Measurements from ENCODE around the gene DTX3.

Gene DTX3

DNA sequence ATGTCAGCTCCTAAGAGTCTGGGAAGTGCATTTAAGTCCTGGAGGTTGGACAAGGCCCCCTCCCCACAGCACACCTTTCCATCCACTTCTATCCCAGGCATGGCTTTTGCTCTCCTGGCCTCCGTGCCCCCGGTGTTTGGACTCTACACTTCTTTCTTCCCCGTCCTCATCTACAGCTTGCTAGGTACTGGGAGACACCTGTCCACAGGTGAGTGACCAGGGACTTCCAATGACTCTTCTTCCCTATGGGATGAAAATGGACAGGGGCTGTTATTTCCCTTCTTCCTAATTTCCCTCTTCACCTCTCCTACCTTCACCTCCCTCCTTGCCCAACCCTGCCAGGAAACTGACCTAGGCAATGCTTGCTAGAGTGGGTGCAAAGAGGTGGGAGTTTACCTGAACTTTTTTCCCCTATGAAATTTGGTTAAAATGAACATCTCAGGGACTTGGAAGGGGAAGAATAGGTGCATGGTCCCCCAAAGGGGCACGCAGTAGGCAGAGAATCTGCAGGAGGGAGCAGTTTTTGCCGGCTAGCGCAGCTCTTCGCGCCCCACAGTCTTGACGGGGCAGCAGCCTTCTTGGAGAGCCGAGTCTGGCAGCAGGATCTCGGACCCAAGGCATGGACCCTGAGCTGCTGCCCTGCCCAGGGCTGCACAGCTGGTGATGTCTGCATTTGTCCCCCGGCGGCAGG is 15.8 kb downstream of the DTX3 start:
- no peak for DNase-seq (ENCODE audit: low read depth, low spot score)

DNA sequence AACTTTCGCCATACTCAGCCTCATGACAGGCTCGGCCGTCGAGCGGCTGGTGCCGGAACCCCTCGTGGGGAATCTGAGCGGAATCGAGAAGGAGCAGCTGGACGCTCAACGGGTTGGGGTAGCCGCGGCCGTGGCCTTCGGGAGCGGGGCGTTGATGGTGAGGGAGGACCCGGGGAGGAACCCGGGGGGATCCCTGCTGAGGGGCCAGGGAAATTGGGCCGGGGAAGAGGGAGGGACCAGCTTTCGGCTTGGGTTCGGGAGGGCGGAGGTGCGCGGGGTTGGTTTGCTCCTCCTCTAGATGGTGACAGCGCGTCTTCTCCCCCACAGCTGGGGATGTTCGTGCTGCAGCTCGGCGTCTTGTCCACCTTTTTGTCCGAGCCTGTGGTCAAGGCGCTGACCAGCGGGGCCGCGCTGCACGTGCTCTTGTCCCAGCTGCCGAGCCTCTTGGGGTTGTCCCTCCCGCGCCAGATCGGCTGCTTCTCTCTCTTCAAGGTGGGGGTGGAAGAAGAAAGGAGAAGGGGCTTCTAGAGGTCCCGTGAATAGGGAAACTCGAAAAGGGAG is 16.4 kb downstream of the DTX3 start:
- DNase-seq (ENCODE audit: low read depth, low spot score): no peak

DNA sequence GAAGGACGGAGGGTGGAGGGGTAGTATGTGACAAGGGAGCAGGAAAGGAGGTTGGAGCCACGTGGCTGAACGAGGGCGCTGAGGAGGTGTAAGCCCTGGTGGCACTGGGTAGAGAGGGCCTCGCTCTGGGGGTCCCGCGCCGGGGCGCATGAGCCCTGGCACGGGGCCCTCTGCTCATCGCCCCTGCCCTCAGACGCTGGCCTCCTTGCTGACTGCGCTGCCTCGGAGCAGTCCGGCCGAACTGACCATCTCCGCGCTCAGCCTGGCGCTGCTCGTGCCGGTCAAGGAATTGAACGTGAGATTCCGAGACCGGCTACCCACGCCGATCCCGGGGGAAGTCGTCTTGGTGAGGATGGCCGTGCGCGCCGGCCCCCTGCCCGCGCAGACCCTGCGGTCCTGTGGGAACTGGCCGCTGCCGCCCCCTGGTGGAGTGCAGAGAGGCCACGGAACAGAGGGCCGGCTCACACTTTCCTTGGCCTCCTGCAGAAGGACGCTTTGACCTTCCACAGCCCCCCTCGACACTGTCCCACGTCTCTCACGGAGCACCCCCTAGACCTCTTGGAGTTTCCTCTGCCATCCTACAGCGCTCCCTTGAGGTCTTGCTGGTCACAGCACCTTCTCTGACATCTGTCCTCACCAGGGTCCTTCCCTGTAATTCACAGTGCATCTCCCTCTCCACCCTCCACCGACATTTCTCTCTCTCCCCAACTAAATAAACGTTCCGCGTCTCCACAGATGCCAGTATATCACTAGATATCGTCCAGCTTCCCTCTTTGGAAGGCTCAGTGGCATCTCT is 17.1 kb downstream of the DTX3 start:
- no peak for DNase-seq (ENCODE audit: low read depth, low spot score)

- no peak for DNase-seq (ENCODE audit: low read depth, low spot score)
These were observed 17.9 kb downstream of the DTX3 start for GRCh38 chr12:57622293-57623245.

- DNase-seq (ENCODE audit: low read depth, low spot score): no peak
These were observed 18.8 kb downstream of the DTX3 start for GRCh38 chr12:57623385-57623784.

DNA sequence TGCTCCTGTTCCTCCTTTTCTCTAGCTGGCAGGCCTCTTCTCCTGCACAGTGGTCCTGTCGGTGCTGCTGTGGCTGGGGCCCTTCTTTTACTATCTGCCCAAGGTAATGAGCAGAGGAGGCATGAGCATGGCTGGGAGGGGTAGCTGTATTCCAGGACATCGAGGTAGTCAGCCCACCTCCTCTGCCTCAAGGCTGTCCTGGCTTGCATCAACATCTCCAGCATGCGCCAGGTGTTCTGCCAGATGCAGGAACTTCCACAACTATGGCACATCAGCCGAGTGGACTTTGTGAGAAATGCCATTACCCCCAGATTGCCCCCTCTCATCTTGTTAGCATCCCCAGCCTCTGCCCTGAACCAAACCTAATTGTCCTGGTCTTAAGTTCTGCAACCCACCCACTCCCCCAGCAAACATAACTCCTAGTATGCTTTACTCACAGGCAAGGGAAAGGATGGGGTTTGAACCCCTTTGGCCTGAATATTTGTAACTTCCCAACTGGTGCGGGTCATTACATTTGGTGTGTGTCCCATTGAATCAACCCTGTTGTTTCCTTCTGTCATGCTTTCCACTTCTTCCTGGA is 19.3 kb downstream of the DTX3 start:
- DNase-seq (ENCODE audit: low read depth, low spot score): no peak

DNA sequence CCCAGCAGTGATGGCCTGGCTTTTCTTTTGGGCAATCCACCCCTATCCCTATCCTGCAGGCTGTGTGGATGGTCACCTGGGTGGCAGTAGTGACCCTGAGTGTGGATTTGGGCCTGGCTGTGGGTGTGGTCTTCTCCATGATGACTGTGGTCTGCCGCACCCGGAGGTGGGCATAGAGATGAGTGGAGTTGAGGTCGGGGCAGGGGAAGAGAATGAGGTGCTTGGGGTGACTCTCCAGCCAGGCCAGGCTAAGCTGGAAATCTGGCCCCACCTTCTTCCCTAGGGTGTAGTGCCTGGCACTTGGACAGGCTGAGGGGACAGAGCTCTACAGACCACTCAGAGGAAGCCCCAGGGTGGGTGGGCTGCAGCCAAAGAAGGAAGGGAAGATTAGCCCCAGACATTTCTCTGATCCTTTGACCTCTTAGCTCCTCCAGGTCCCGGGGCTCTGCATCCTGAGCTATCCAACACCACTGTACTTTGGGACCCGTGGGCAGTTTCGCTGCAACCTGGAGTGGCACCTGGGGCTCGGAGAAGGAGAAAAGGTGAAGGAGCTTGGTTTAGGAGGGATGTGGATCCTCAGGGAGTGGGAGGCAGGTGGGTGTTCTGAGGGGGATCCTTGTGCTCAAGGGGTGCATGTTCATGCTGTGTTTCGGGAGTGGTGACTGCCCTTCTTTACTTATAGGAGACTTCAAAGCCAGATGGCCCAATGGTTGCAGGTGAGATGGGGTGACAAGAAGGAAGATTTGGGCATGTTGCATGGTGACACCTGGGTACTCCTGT is 20.0 kb downstream of the DTX3 start:
- no peak for DNase-seq (ENCODE audit: low read depth, low spot score)

GRCh38 chr12:57625261-57626032 is 20.8 kb downstream of the DTX3 start:
- DNase-seq (ENCODE audit: low read depth, low spot score): no peak

DNA sequence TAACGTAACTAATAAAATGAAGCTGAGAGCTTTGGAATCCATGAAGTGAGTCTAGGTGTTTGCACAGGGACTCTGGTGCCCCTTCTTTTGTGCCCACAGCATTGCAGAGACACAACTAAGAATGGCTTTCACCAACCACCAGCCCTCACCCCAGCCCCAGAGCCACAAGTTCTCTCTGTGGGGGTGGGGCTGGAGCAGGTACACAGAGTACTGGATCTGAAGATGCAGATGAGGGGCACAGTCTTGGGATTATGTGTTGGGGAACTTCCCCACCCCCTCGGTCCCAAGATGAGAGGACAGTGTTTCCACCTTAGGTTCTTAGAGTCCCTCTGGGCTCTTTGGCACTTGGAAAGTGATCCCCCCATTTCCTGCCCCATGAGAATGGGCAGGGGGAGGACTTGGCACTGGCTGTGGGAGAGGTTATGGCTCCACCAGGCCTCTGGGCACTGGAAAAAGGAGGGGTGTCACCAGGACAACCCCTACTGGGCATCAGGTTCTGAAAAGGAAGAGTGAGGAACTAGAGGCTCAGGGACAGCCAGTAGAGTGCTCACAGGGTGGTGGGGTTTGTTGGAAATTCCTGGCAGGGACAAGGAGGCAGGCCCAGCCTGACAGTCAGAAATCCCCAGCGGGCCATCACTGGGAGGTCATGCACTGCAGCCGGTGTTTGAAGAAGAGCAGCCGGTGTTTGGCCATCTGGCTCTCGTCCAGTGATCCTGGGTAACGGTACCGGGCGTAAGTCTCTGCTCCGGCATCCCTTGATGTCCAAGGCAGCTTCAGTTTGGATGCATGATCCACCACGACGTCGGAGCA is 21.7 kb downstream of the DTX3 start:
- no peak for DNase-seq (ENCODE audit: low read depth, low spot score)

DNA sequence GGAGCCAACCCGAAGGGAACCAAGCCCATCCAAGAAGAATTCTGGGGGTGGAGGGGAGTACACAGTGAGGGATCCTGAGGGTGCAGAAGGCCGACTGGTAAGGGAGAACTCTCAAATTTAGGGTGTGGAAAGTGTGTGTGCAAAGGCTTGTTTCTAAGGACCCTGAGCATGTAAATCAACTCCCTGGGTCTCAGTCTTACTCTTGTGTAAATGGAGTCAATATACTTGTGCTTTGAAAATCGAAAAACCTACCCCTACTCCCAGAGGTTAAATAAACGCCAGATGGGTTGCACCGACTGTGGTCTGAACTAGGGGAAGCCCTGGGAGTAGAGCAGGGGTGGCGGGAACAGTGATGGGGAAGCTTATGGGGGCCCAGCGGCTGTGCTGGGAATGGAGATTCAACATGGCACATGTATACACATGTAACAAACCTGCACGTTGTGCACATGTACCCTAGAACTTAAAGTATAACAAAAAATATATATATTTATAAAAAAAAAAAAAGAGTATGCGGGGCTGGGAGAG is 22.4 kb downstream of the DTX3 start:
- DNase-seq (ENCODE audit: low read depth, low spot score): no peak

DNA sequence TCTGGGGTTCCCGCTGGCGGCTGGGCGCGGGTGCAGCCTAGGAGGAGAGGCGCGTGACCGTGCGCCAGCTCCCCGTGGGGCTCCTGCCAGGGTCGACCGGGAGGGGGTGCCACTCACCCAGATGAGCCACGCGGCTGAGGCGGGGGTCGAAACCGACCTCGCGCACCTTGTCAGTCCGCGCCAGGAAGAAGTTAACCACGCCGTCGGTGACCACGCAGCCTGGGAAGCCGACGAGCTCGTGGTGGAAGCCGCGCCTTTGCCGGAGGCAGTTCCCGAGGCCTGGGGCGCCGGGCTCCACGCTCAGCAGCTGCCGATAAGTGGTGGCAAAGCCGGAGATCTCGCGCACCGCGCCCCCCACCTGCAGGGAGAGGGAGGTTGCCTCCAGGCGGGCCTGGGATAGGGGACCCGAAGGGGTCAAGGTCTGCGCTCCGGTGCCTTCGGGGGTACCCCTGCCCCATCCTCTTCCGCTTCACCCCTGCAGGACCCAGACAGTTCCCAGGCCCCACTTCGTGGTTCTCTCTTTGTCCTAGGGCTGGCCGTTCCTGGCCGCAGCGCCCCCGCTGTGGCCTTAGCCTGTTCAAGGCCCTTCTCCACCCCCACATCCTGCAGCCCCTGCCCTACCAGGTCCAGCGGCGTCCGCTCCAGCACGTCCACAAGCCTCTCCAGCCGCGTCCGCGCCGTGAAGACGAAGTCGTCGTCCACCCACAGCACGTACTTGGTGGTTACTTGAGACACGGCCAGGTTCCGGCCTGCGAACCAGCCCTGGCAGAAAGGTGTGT is 23.1 kb downstream of the DTX3 start:
- no peak for DNase-seq (ENCODE audit: low read depth, low spot score)

- DNase-seq (ENCODE audit: low read depth, low spot score): no peak
These were observed 23.9 kb downstream of the DTX3 start for GRCh38 chr12:57628280-57629191.

- no peak for DNase-seq (ENCODE audit: low read depth, low spot score)
These were observed 25.4 kb downstream of the DTX3 start for GRCh38 chr12:57629897-57630471.

DNA sequence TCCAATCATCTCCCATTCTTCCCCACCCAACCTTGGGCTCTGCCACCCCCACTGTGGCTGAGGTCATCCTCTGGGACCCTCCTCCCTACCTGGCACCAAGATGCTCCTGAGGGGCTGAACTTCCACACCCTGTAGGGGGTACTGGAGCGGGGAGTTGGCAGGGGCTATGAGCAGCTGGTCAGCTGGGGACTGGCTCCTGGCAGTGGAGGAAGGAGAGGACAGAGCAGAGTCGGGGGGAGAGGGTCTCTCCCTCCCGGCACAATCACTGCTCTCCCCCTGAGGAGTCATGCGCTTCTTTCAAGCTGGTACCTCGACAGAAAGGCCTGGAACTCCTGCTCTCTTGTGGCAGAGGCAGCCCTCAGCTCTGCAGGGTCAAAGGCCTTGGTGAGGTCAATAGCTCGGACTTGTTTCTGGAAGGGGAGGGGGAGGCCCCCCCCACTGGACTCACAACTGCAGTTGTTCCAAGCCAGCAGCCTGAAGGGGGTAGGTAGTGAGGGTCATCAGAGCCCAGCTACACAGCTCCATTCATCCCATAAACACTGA is 26.3 kb downstream of the DTX3 start:
- DNase-seq (ENCODE audit: low read depth, low spot score): no peak

DNA sequence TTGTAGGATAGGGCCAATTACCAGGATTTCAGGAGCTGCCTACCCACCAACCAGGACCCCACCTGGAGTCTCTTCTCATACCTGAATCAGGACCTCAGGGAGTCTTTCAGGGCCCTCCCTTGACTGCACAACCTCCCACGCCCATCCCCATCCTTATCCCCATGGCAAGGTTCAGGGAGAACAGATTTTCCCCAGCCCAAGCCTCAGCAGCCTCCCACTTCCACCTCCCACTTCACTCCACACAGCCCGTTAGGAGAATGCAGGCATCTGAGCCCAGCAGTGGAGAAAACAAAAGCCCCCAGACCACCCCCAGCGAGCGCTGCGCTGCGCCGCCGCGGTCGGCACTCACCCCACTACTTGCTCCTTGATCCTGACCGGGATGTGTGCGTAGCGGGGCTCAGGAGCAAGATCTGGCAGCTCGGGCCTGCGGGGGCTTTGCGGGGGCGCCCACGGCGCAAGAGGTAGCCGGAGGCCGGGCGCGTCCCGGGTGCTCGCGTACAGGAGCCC is 27.0 kb downstream of the DTX3 start:
- DNase-seq (ENCODE audit: low read depth, low spot score): no peak

Measured in smooth muscle cell of the brain vasculature (primary cell).